GM21381 (cell line): ENCODE measurements around the gene PHACTR2.
"Not testable (repeated sequence)": the region's sequence is repeated elsewhere in the genome, so short reads cannot be mapped to it uniquely, and the experiment has no call there.

Experiments used
- ATAC-seq: cut with Tn5 transposase; IDR thresholded peaks from one replicate; pipeline ENCODE4 v1.9.1; 2021; ENCODE audit warnings: mild to moderate bottlenecking, moderate library complexity; ENCODE audit not compliant: unreplicated experiment

PHACTR2 gene

GRCh38 chr6:143697076-143697800 lies 19.5 kb downstream of the PHACTR2 start:
- no peak for ATAC-seq

GRCh38 chr6:143698329-143698728 lies 20.6 kb downstream of the PHACTR2 start:
- ATAC-seq = no peak

GRCh38 chr6:143698759-143699429 lies 21.1 kb downstream of the PHACTR2 start:
- no peak for ATAC-seq

- ATAC-seq = no peak
These were observed 21.7 kb downstream of the PHACTR2 start for GRCh38 chr6:143699430-143699825.

- no peak for ATAC-seq
These were observed 23.1 kb downstream of the PHACTR2 start for GRCh38 chr6:143700684-143701348.

GRCh38 chr6:143701349-143702234 lies 23.8 kb downstream of the PHACTR2 start:
- no peak for ATAC-seq

- ATAC-seq = no peak
These were observed 27.8 kb downstream of the PHACTR2 start for GRCh38 chr6:143705569-143705968.

GRCh38 chr6:143707697-143708096 lies 29.9 kb downstream of the PHACTR2 start:
- ATAC-seq = no peak

GRCh38 chr6:143708889-143709288 lies 31.1 kb downstream of the PHACTR2 start:
- ATAC-seq = no peak

GRCh38 chr6:143711714-143712113 lies 33.9 kb downstream of the PHACTR2 start:
- ATAC-seq = no peak

- no peak for ATAC-seq
These were observed 40.7 kb downstream of the PHACTR2 start for GRCh38 chr6:143718472-143718871.

- ATAC-seq = no peak
These were observed 43.9 kb downstream of the PHACTR2 start for GRCh38 chr6:143721642-143722041.

- no peak for ATAC-seq
These were observed 47.1 kb downstream of the PHACTR2 start for GRCh38 chr6:143724876-143725275.

GRCh38 chr6:143726015-143726647 lies 48.4 kb downstream of the PHACTR2 start:
- ATAC-seq = no peak

GRCh38 chr6:143727035-143727434 lies 49.3 kb downstream of the PHACTR2 start:
- ATAC-seq = no peak

GRCh38 chr6:143731789-143732188 lies 54.0 kb downstream of the PHACTR2 start:
- no peak for ATAC-seq

GRCh38 chr6:143732536-143732935 lies 54.8 kb downstream of the PHACTR2 start:
- no peak for ATAC-seq

GRCh38 chr6:143733510-143733909 lies 55.7 kb downstream of the PHACTR2 start:
- no peak for ATAC-seq

GRCh38 chr6:143734641-143735063 lies 56.9 kb downstream of the PHACTR2 start:
- no peak for ATAC-seq

- not testable (repeated sequence) for ATAC-seq
These were observed 60.4 kb downstream of the PHACTR2 start for GRCh38 chr6:143738072-143738690.
